Stomach (tissue), 9 donors: ENCODE measurements around the gene HAL. TPM values are rescaled to one million over a fixed set of nuclear protein-coding genes. Genes with fewer than 3 reads are reported as not detected.

ENCODE experiments used
- DNase-seq, 2 donors: peaks; one replicate each; pipeline versions ENCODE4 v3.0.0 to v3.0.0-alpha.2; 2013 to 2019
- H3K27ac ChIP-seq, 5 donors: fragments of 200-600 bp in 4 of 5; sonication (generic) in 4 of 5; one replicate each; pipeline ENCODE4 v1.5.1; 2013 to 2019; ENCODE audit warnings: mild to moderate bottlenecking in 1 of 5, moderate library complexity in 1 of 5
- H3K27me3 ChIP-seq, 3 donors: fragments of 200-600 bp; sonication (generic); one replicate each; pipeline ENCODE4 v1.5.1; 2017 to 2019; ENCODE audit warnings: mixed run types in 1 of 3
- H3K36me3 ChIP-seq, 4 donors: fragments of 200-600 bp; sonication (generic); 1 replicate in 3 of 4; 2 replicates in 1 of 4; pipeline ENCODE4 v1.5.1; 2016 to 2019
- H3K4me1 ChIP-seq, 4 donors: fragments of 200-600 bp; sonication (generic); one replicate each; pipeline ENCODE4 v1.5.1; 2016 to 2019
- H3K4me3 ChIP-seq, 4 donors: fragments of 200-600 bp; sonication (generic) in 3 of 4; one replicate each; pipeline ENCODE4 v1.5.1; 2016 to 2019; ENCODE audit warnings: mild to moderate bottlenecking in 1 of 4
- H3K9me3 ChIP-seq, 4 donors: fragments of 200-600 bp; sonication (generic); one replicate each; pipeline ENCODE4 v1.5.1; 2016 to 2019
- CTCF ChIP-seq, 7 experiments: fragments of 450-650 bp in 4 of 7; fragments of 200-600 bp in 3 of 7; sonication (generic) in 3 of 7; IDR thresholded peaks; one replicate each; pipeline ENCODE4 v1.5.1; 2016 to 2019; ENCODE audit warnings: antibody characterized with exemption in 7 of 7, control low read depth in 2 of 7, mild to moderate bottlenecking in 1 of 7
- EP300 ChIP-seq: sonication (generic); formaldehyde crosslinking; IDR thresholded peaks from one replicate; pipeline ENCODE4 v1.6.1; 2017; ENCODE audit warnings: antibody characterized with exemption
- POLR2A ChIP-seq, 4 donors: fragments of 450-650 bp; IDR thresholded peaks; one replicate each; pipeline ENCODE4 v1.6.1; 2016; ENCODE audit warnings: antibody characterized with exemption in 4 of 4, control low read depth in 2 of 4, mild to moderate bottlenecking in 1 of 4, moderate library complexity in 1 of 4
- POLR2AphosphoS5 ChIP-seq, 3 donors: sonication (generic); formaldehyde crosslinking; IDR thresholded peaks; one replicate each; pipeline ENCODE4 v1.6.1; 2016; ENCODE audit warnings: antibody characterized with exemption in 3 of 3
- whole genome bisulfite sequencing, 5 donors: extraction: QIAGEN DNeasy Blood & Tissue Kit in 3 of 5; methylation state at CpG; one replicate each; pipeline versions ENCODE4 v1.1.5 to v1.1.7; 2013 to 2018; 5-methylcytosine and 5-hydroxymethylcytosine counted together
- intact Hi-C: fragments of 100-400 bp; cut with DNase I; formaldehyde crosslinking; loops from one replicate; pipeline ENCODE4 v1.15.1; 2023; ENCODE audit warnings: low total_unique reads
- polyA plus RNA-seq, 3 donors: library from polyadenylated mRNA; stranded (reverse); fragments of 200-250 nt; gene quantifications; one replicate each; pipeline ENCODE4 v1.2.3, GENCODE V29; 2013
- total RNA-seq, 5 donors: library from RNA; depleted of rRNA; stranded (reverse); fragments of >200 nt; gene quantifications; one replicate each; pipeline versions ENCODE4 v1.1.0 to v1.2.3, GENCODE V29; 2014 to 2016
- donor health status: healthy with polysubstance abuse.
- donor health status: Bipolar disorder and iron deficiency.
- donor health status: healthy.

HAL gene
- total and polyA plus RNA-seq, 8 donors = 0.23 to 85.8 (median 1.8) TPM; not detected in 4

GRCh38 chr12:95960241-95960640, 35.9 kb downstream of the HAL start:
- no peaks in the 10 kb centered on the region for H3K9me3 ChIP-seq
- H3K36me3 ChIP-seq = no peaks in the 10 kb centered on the region
- no peaks in the 10 kb centered on the region for H3K4me1 ChIP-seq
- DNase-seq = no peak
- H3K27ac ChIP-seq = no peak overlapping the region
- intact Hi-C loops = no loop called here
- H3K4me3 ChIP-seq = no peak overlapping the region
- no peak for TF ChIP-seq EP300
- no peak for TF ChIP-seq POLR2A (IDR thresholded peaks at IDR 0.05)
- no peak for TF ChIP-seq CTCF (IDR thresholded peaks at IDR 0.05)
- no peak for TF ChIP-seq POLR2AphosphoS5 (IDR thresholded peaks at IDR 0.05)
- 46 to 59% (median 54%) methylated on average over 5 of the region's 5 CpGs for WGBS, 5 donors
- H3K27me3 ChIP-seq = peaks cover 0 to 3% (median 0%) of the 10 kb centered on the region in 3 donors

GRCh38 chr12:95959107-95959506, 37.0 kb downstream of the HAL start:
- H3K4me3 ChIP-seq = no peak overlapping the region
- WGBS, 5 donors = 25 to 79% (median 46%) methylated on average over 1 of the region's 1 CpG
- H3K27ac ChIP-seq = no peak overlapping the region
- no peaks in the 10 kb centered on the region for H3K36me3 ChIP-seq
- TF ChIP-seq CTCF (IDR thresholded peaks at IDR 0.05) (no peak), POLR2AphosphoS5 (IDR thresholded peaks at IDR 0.05) (no peak), EP300 (no peak), POLR2A (IDR thresholded peaks at IDR 0.05) (no peak)
- intact Hi-C loops = no loop called here
- no peaks in the 10 kb centered on the region for H3K9me3 ChIP-seq
- DNase-seq = no peak
- H3K4me1 ChIP-seq = no peaks in the 10 kb centered on the region
- H3K27me3 ChIP-seq = peaks cover 0 to 3% (median 0%) of the 10 kb centered on the region in 3 donors

GRCh38 chr12:95956557-95957145, 39.5 kb downstream of the HAL start:
- intact Hi-C loops = no loop called here
- H3K4me3 ChIP-seq = no peak overlapping the region
- no peak for DNase-seq
- TF ChIP-seq EP300 (no peak), CTCF (IDR thresholded peaks at IDR 0.05) (no peak), POLR2A (IDR thresholded peaks at IDR 0.05) (no peak)
- H3K27me3 ChIP-seq = peaks cover 0 to 3% (median 0%) of the 10 kb centered on the region in 3 donors
- 69 to 83% (median 72%) methylated on average over 17 to 27 of the region's 27 CpGs for WGBS, 5 donors
- H3K27ac ChIP-seq = no peak overlapping the region
- H3K9me3 ChIP-seq = no peaks in the 10 kb centered on the region
- H3K4me1 ChIP-seq = no peaks in the 10 kb centered on the region
- no peaks in the 10 kb centered on the region for H3K36me3 ChIP-seq

- TF ChIP-seq EP300 (no peak), POLR2A (IDR thresholded peaks at IDR 0.05) (no peak), POLR2AphosphoS5 (IDR thresholded peaks at IDR 0.05) (no peak), CTCF (IDR thresholded peaks at IDR 0.05) (no peak)
- DNase-seq = no peak
- H3K4me1 ChIP-seq = no peaks in the 10 kb centered on the region
- no peak overlapping the region for H3K4me3 ChIP-seq
- peaks cover 0 to 4% (median 0%) of the 10 kb centered on the region in 3 donors for H3K27me3 ChIP-seq
- H3K27ac ChIP-seq = no peak overlapping the region
- intact Hi-C loops = no loop called here
- WGBS, 5 donors = 78 to 88% (median 82%) methylated on average over 7 of the region's 7 CpGs
- H3K36me3 ChIP-seq = no peaks in the 10 kb centered on the region
- H3K9me3 ChIP-seq = no peaks in the 10 kb centered on the region
Measured at GRCh38 chr12:95955549-95956159, 40.5 kb downstream of the HAL start.
